GM12864 (cell line): ENCODE data around the gene ANKRD22.

Experiments used
- DNase-seq: peaks from one replicate; pipeline ENCODE4 v3.0.0-alpha.2; 2011; ENCODE audit warnings: low read depth
- H3K4me3 ChIP-seq: 2 replicates; pipeline ENCODE4 v1.5.1; 2011; ENCODE audit warnings: mild to moderate bottlenecking, low read depth, low read length, control low read depth
- TF ChIP-seq, protein P1 (sequence below): IDR thresholded peaks from 2 replicates; pipeline ENCODE4 v1.5.1; 2011; ENCODE audit warnings: low read depth, mild to moderate bottlenecking, moderate library complexity, low read length, control low read depth, inconsistent platforms; ENCODE audit errors: missing control alignments

ANKRD22 gene

GRCh38 chr10:88835910-88836221, 15.8 kb downstream of the ANKRD22 start:
- TF ChIP-seq, protein P1, sequence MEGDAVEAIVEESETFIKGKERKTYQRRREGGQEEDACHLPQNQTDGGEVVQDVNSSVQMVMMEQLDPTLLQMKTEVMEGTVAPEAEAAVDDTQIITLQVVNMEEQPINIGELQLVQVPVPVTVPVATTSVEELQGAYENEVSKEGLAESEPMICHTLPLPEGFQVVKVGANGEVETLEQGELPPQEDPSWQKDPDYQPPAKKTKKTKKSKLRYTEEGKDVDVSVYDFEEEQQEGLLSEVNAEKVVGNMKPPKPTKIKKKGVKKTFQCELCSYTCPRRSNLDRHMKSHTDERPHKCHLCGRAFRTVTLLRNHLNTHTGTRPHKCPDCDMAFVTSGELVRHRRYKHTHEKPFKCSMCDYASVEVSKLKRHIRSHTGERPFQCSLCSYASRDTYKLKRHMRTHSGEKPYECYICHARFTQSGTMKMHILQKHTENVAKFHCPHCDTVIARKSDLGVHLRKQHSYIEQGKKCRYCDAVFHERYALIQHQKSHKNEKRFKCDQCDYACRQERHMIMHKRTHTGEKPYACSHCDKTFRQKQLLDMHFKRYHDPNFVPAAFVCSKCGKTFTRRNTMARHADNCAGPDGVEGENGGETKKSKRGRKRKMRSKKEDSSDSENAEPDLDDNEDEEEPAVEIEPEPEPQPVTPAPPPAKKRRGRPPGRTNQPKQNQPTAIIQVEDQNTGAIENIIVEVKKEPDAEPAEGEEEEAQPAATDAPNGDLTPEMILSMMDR = no peak
- no peak for DNase-seq
- no peak overlapping the region for H3K4me3 ChIP-seq

GRCh38 chr10:88835096-88835909, 16.3 kb downstream of the ANKRD22 start:
- DNase-seq = peak; percentile 72
- TF ChIP-seq, protein P1 = peak; percentile 84
- H3K4me3 ChIP-seq = no peak overlapping the region

- DNase-seq = no peak
- H3K4me3 ChIP-seq = no peak overlapping the region
- TF ChIP-seq, protein P1 = no peak
These were observed 17.9 kb downstream of the ANKRD22 start for GRCh38 chr10:88833723-88834122.

DNA sequence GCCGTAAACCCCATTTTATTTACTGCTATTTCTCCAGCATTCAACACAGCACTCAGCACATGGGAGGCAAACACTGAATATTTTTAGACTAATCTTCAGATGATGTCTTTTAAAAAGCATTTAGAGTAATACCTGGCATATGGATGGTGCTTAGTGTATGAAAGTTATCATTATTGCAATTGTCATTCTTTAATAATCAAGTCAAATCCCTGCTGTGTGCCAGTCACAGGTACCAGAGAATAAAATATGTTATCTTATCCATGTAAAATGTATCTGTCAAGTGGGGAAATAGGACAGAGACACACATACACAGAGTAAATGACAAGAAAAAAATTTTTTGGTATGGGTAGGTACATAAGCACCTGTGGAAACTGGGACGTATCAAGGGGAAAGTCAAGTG, 18.5 kb downstream of the ANKRD22 start:
- H3K4me3 ChIP-seq = no peak overlapping the region
- TF ChIP-seq, protein P1 = no peak
- no peak for DNase-seq

DNA sequence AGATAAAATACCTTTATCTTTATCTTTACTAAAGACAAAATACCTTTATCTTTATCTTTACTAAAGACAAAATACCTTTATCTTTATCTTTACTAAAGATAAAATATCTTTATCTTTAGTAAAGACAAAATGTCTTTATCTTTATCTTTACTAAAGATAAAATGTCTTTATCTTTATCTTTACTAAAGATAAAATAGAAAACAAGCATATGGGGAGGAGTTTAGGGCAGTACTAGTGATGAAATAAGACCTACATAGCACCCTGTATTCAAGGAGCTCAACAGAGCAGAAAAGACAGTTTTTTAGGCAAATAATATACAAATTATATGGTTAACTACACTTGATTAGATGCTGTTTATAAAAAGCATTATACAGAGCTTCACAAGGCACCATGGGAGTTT, 19.3 kb downstream of the ANKRD22 start:
- no peak overlapping the region for H3K4me3 ChIP-seq
- DNase-seq = no peak
- TF ChIP-seq, protein P1 = no peak

DNA sequence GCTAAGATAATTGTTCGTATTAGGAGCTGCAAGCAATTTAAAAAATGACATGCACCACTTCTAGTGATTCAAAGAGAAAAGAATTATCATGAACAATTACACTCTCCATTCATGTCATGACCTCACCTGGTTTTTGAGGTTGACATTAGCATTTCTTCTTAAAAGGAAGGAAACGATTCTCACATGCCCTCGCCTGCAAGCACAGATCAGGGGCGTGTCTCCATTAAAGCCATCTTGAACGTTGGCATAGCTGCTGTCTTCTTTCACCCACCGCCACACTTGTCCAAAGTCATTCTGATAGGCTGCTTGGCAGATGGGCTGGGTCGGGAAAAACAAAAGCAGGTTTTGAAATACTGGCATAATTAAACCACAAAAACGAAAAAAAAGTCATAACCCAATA, 19.9 kb downstream of the ANKRD22 start:
- H3K4me3 ChIP-seq = no peak overlapping the region
- DNase-seq = no peak
- TF ChIP-seq, protein P1 = no peak
